ENCODE measurements around the gene TMCO5A.

Gene TMCO5A

DNA sequence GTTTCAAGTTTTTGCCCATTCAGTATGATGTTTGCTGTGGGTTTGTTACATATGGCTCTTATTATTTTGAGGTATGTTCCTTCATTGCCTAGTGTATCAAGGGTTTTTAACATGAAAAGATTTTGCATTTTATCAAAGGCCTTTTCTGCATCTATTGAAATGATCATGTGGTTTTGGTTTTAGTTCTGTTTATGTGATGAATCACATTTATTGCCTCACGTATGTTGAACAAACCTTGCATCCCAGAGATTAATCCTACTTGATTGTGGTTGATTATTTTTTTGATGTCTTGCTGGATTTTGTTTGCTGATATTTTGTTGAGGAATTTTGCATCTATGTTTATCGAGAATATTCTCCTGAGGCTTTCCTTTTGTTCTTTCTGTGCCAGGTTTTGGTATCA lies 39.4 kb downstream of the TMCO5A start:
- no peak for DNase-seq (ENCODE audit: low read depth in 2 of 2)

DNA sequence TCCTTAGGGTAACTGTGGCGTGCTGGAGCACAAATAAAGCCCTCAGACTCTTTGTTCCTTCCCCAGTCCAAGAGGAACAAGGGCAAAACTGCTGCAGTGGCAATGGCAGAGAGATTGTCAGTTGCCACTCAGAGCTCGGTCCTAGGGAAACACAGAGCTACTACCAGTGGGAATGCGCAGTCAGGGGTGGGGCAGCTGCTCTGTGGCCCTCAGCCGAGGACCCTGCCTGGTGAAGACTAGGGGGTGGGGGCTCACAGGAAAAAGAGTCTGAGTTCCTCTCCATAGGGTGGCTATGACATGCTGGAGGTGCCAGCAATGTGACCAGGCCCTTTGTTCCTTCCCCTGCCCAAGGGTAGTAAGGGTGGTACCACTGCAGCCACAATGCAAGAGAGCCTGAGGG lies 43.8 kb downstream of the TMCO5A start:
- DNase-seq (ENCODE audit: low read depth in 2 of 2): no peak

DNA sequence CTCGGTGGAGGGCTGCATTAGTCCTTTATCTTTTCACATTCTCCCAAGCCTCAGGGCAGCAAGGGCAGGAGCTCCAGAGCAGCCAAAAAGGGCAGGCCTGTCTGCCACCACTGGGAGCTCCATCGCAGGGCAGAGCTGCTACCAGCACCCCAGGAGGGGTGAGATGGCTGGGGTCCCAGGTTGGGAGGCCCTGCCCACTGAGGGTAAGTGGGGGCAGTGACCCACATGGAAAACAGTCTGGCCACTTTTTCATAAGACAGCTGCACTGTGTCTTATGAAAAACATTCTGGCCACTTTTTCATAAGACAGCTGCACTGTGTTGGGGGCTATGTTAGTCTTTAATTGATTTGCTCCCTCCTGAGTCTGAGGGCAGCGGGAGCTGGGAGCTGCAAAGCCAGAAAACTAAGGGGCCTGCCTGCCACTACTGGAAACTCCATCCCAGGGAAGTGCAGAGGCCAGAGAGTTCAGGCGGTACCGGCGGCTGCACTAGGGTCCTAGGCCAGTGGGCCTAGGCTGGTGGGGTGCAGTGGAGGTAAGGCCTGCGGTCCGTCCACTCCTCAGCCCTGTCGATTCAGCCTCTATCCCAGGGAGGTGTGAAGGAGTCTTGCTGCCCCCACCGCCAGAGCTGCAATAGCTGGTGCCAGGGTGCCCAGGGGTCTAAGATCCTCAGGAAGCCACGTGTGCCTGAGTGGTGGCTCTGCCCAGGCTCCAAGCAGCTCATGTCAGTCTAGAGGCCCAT lies 45.4 kb downstream of the TMCO5A start:
- no peak for DNase-seq (ENCODE audit: low read depth in 2 of 2)

DNA sequence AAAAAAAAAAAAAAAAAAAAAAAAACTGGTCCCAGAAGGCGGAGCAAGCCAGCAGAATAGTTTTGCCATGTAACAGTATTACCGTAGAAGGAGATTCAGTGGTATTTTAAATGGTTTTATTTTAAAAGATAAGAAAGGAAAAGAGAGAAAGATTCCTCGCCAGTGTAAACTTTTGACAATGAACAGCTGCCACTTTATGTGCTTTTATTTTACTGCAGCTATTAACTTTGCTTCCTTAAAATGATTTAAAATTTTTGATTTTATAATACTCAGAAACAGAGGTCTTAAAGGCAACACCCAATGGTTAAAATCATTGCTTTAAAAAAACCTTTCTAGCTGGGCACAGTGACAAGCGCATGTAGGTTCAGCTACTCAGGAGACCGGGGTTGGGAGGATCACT lies 46.8 kb downstream of the TMCO5A start:
- no peak for DNase-seq (ENCODE audit: low read depth in 2 of 2)

DNA sequence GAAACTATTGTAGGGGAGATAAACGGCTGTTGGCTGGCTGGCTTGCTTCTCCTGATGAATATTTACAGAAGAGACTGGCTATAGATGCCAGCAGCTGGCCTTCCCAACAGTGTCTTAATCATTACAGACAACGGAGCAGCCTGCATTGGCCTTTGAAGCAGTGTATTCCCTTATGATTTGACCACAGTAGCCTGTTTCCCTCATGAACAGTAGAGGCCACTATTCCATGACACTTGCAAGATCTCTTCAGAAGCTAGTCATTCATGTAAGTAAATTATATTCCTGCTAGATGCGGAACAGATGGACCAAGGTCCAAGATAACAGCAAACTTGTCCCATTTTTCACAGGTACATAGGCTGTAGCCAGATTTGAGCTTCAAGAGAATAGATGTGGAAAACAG lies 47.3 kb downstream of the TMCO5A start:
- no peak for DNase-seq (ENCODE audit: low read depth in 2 of 2)

DNA sequence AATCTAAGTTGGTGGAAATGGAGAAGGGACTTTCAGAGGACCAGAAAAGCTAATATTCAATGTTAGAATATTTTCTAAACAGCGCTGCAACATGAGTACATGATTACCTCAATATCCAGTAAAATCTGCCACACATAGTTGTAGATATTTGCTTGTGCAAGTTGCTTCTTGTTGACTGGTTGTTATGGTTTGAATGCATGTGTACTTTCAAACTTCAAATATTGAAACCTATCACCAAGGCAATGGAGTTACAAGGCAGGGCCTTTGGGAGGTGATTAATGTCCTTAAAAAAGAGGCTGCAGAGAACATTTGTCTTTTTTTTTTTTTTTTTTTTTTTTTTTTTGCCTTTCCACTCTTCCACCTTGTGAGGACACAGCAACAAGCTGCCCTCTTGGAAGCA lies 49.9 kb downstream of the TMCO5A start:
- no peak for DNase-seq (ENCODE audit: low read depth in 2 of 2)

DNA sequence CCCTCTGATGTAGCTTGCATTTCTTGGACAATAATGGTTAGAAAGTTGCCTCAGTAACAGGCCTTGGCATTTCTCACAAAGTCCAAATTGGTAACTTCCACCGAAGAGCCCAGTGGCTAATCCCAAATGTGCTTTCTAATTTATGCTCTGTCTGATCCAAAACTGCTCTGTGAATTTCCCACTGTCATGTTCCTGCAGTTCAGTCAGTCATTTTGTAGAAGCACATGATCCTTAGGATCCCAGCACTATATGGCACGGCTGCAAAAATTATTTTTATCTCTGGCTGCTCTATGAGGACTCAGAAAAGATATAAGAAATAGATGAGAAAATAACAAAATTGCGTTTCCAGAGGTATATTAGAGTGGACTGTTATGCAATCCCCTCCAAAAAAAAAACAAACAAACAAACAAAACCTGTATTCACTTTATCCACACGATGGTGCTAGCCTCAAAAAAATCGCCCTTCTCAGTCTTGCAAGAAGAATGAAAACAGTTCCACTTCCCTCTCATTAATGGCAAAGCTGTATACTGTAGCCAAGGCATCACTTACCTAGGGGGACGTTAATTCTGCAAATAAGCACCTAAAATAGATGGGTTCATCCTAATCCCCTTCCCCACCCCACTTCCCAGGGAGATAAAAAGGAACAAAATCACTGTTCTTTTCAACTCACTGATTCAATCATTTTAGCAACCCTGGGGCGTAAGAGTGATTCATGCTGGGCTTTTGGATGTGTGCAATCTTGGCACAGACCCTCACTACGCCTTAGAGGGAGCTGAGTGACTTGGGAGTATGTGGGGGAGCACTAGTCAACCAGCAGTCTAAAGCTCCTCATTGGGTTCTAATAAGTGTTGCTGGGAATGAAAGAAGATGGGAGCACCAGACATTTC lies 61.3 kb downstream of the TMCO5A start:
- DNase-seq (ENCODE audit: low read depth in 2 of 2): no peak
